CD4-positive, CD25-positive, alpha-beta regulatory T cell (primary cell): ENCODE data around the gene ABCC3. TPM values are rescaled to one million over a fixed set of nuclear protein-coding genes. Genes with fewer than 3 reads are reported as not detected.

Experiments used
- ATAC-seq, 2 donors: fragments of 150-1000 bp; cut with Tn5 transposase; one replicate each; pipeline ENCODE4 v1.10.0; 2021; ENCODE audit warnings: low read depth in 2 of 2, moderate number of reproducible peaks in 2 of 2, moderate library complexity in 1 of 2
- DNase-seq, 3 donors: peaks; one replicate each; pipeline versions ENCODE4 v3.0.0 to v3.0.0-alpha.2; 2012 to 2022; ENCODE audit warnings: mixed read lengths in 1 of 3
- H3K27ac ChIP-seq: one replicate; pipeline ENCODE4 v1.7.0; 2013; ENCODE audit warnings: mild to moderate bottlenecking, low read length; ENCODE audit not compliant: insufficient read depth, poor library complexity, severe bottlenecking
- H3K27me3 ChIP-seq: one replicate; pipeline ENCODE4 v1.7.0; 2013; ENCODE audit warnings: low read length; ENCODE audit not compliant: control insufficient read depth, insufficient read depth
- H3K36me3 ChIP-seq: one replicate; pipeline ENCODE4 v1.7.0; 2013; ENCODE audit warnings: mild to moderate bottlenecking, low read length, moderate library complexity; ENCODE audit not compliant: control insufficient read depth, insufficient read depth
- H3K4me1 ChIP-seq: 2 replicates; pipeline ENCODE4 v1.7.0; 2013; ENCODE audit warnings: mild to moderate bottlenecking, low read length; ENCODE audit not compliant: insufficient read depth, control insufficient read depth, poor library complexity, severe bottlenecking
- H3K4me3 ChIP-seq: one replicate; pipeline ENCODE4 v1.7.0; 2013; ENCODE audit warnings: low read depth, mild to moderate bottlenecking, low read length, moderate library complexity
- H3K9me3 ChIP-seq, 2 experiments: 1 replicate in 1 of 2; 2 replicates in 1 of 2; pipeline ENCODE4 v1.7.0; 2013; ENCODE audit warnings: low read length in 2 of 2, mild to moderate bottlenecking in 1 of 2, moderate library complexity in 1 of 2; ENCODE audit not compliant: control insufficient read depth in 2 of 2
- H3K27ac Mint-ChIP-seq, 3 donors: one replicate each; pipeline ENCODE4 v1.8.0; 2020 to 2022; ENCODE audit warnings: mild to moderate bottlenecking in 3 of 3, mixed read lengths in 3 of 3, moderate library complexity in 2 of 3
- H3K27me3 Mint-ChIP-seq: one replicate; pipeline ENCODE4 v1.8.0; 2022; ENCODE audit warnings: mild to moderate bottlenecking, mixed read lengths
- H3K36me3 Mint-ChIP-seq: one replicate; pipeline ENCODE4 v1.8.0; 2020; ENCODE audit warnings: mixed read lengths
- H3K4me1 Mint-ChIP-seq, 4 donors: one replicate each; pipeline ENCODE4 v1.8.0; 2020 to 2022; ENCODE audit warnings: mixed read lengths in 4 of 4, mild to moderate bottlenecking in 1 of 4
- H3K4me3 Mint-ChIP-seq, 4 donors: one replicate each; pipeline ENCODE4 v1.8.0; 2020 to 2022; ENCODE audit warnings: mild to moderate bottlenecking in 4 of 4, mixed read lengths in 4 of 4, moderate library complexity in 3 of 4
- H3K9me3 Mint-ChIP-seq, 7 donors: one replicate each; pipeline ENCODE4 v1.8.0; 2020 to 2022; ENCODE audit warnings: mixed read lengths in 7 of 7, mild to moderate bottlenecking in 3 of 7, moderate library complexity in 2 of 7
- polyA plus RNA-seq, 4 donors: library from polyadenylated mRNA; unstranded; fragments of 300-500 nt; fragmentation: Illumina TruSeq; gene quantifications; one replicate each; pipeline ENCODE4 v1.2.3, GENCODE V29; 2021
- total RNA-seq: library from RNA; stranded (reverse); gene quantifications from one replicate; pipeline ENCODE4 v1.2.3, GENCODE V29; 2022

The ABCC3 gene
- total and polyA plus RNA-seq, 5 donors from 2014 or later, result 0.02 to 3.3 TPM; not detected in 3

GRCh38 chr17:50589095-50589705, 45.5 kb upstream of the ABCC3 start:
- H3K9me3 ChIP-seq, result no peaks in the 10 kb centered on the region
- H3K27me3 ChIP-seq, result no peaks in the 10 kb centered on the region
- no peaks in the 10 kb centered on the region for H3K36me3 ChIP-seq
- ATAC-seq (no peak), DNase-seq (no peak)
- Mint-ChIP-seq H3K4me1 (no peaks in the 10 kb centered on the region), H3K4me3 (no peak overlapping the region), H3K27me3 (no peaks in the 10 kb centered on the region), H3K9me3 (no peaks in the 10 kb centered on the region), H3K27ac (no peak overlapping the region), H3K36me3 (no peaks in the 10 kb centered on the region)
- no peaks in the 10 kb centered on the region for H3K4me1 ChIP-seq
- H3K27ac ChIP-seq, result no peak overlapping the region
- H3K4me3 ChIP-seq, result no peak overlapping the region

- no peak overlapping the region for H3K27ac Mint-ChIP-seq
- H3K4me3 Mint-ChIP-seq, result no peak overlapping the region
- Histone ChIP-seq H3K27ac (no peak overlapping the region), H3K27me3 (no peaks in the 10 kb centered on the region), H3K4me1 (no peaks in the 10 kb centered on the region), H3K9me3 (no peaks in the 10 kb centered on the region), H3K36me3 (no peaks in the 10 kb centered on the region), H3K4me3 (no peak overlapping the region)
- H3K4me1 Mint-ChIP-seq, result no peaks in the 10 kb centered on the region
- ATAC-seq (no peak), DNase-seq (no peak)
- H3K9me3 Mint-ChIP-seq, result no peaks in the 10 kb centered on the region
- no peaks in the 10 kb centered on the region for H3K36me3 Mint-ChIP-seq
- no peaks in the 10 kb centered on the region for H3K27me3 Mint-ChIP-seq
These were observed 43.5 kb upstream of the ABCC3 start for GRCh38 chr17:50590946-50591737.

- Histone ChIP-seq H3K27ac (no peak overlapping the region), H3K36me3 (no peaks in the 10 kb centered on the region), H3K27me3 (no peaks in the 10 kb centered on the region), H3K9me3 (no peaks in the 10 kb centered on the region), H3K4me3 (no peak overlapping the region), H3K4me1 (no peaks in the 10 kb centered on the region)
- ATAC-seq, result no peak
- Mint-ChIP-seq H3K27ac (no peak overlapping the region), H3K9me3 (no peaks in the 10 kb centered on the region), H3K27me3 (no peaks in the 10 kb centered on the region), H3K4me3 (no peak overlapping the region), H3K4me1 (no peaks in the 10 kb centered on the region), H3K36me3 (no peaks in the 10 kb centered on the region)
- no peak for DNase-seq
These were observed 41.4 kb upstream of the ABCC3 start for GRCh38 chr17:50593321-50593720.

GRCh38 chr17:50594128-50594823, 40.4 kb upstream of the ABCC3 start:
- DNase-seq (no peak), ATAC-seq (no peak)
- Histone ChIP-seq H3K36me3 (no peaks in the 10 kb centered on the region), H3K4me3 (no peak overlapping the region), H3K4me1 (no peaks in the 10 kb centered on the region), H3K9me3 (no peaks in the 10 kb centered on the region), H3K27ac (no peak overlapping the region), H3K27me3 (no peaks in the 10 kb centered on the region)
- Mint-ChIP-seq H3K27ac (no peak overlapping the region), H3K27me3 (no peaks in the 10 kb centered on the region), H3K36me3 (no peaks in the 10 kb centered on the region), H3K4me3 (no peak overlapping the region), H3K9me3 (no peaks in the 10 kb centered on the region), H3K4me1 (no peaks in the 10 kb centered on the region)

- H3K27ac ChIP-seq, result no peak overlapping the region
- DNase-seq (no peak), ATAC-seq (no peak)
- H3K4me3 Mint-ChIP-seq, result no peak overlapping the region
- H3K9me3 Mint-ChIP-seq, result no peaks in the 10 kb centered on the region
- no peaks in the 10 kb centered on the region for H3K27me3 ChIP-seq
- H3K4me1 ChIP-seq, result no peaks in the 10 kb centered on the region
- no peak overlapping the region for H3K27ac Mint-ChIP-seq
- no peaks in the 10 kb centered on the region for H3K36me3 Mint-ChIP-seq
- H3K27me3 Mint-ChIP-seq, result no peaks in the 10 kb centered on the region
- H3K36me3 ChIP-seq, result no peaks in the 10 kb centered on the region
- no peaks in the 10 kb centered on the region for H3K9me3 ChIP-seq
- no peaks in the 10 kb centered on the region for H3K4me1 Mint-ChIP-seq
- H3K4me3 ChIP-seq, result no peak overlapping the region
These were observed 39.8 kb upstream of the ABCC3 start for GRCh38 chr17:50594892-50595291.

GRCh38 chr17:50596191-50597037, 38.3 kb upstream of the ABCC3 start:
- no peak overlapping the region for H3K4me3 ChIP-seq
- DNase-seq, result no peak
- no peak overlapping the region for H3K27ac ChIP-seq
- Mint-ChIP-seq H3K27me3 (no peaks in the 10 kb centered on the region), H3K27ac (no peak overlapping the region), H3K4me3 (no peak overlapping the region), H3K4me1 (no peaks in the 10 kb centered on the region), H3K36me3 (no peaks in the 10 kb centered on the region), H3K9me3 (no peaks in the 10 kb centered on the region)
- no peaks in the 10 kb centered on the region for H3K36me3 ChIP-seq
- H3K27me3 ChIP-seq, result no peaks in the 10 kb centered on the region
- no peak for ATAC-seq
- no peaks in the 10 kb centered on the region for H3K4me1 ChIP-seq
- no peaks in the 10 kb centered on the region for H3K9me3 ChIP-seq

- peak overlapping the region in 1 of 3 donors; percentile 46 for H3K27ac Mint-ChIP-seq
- Histone ChIP-seq H3K27ac (no peak overlapping the region), H3K4me3 (no peak overlapping the region), H3K36me3 (no peaks in the 10 kb centered on the region), H3K9me3 (no peaks in the 10 kb centered on the region), H3K4me1 (no peaks in the 10 kb centered on the region), H3K27me3 (no peaks in the 10 kb centered on the region)
- H3K9me3 Mint-ChIP-seq, result no peaks in the 10 kb centered on the region
- no peaks in the 10 kb centered on the region for H3K4me1 Mint-ChIP-seq
- no peaks in the 10 kb centered on the region for H3K36me3 Mint-ChIP-seq
- DNase-seq (no peak), ATAC-seq (no peak)
- H3K4me3 Mint-ChIP-seq, result no peak overlapping the region
- no peaks in the 10 kb centered on the region for H3K27me3 Mint-ChIP-seq
These were observed 36.2 kb upstream of the ABCC3 start for GRCh38 chr17:50598487-50598886.
